Esophagus (tissue), 2 donors: Measurements from ENCODE around the gene ADIPOR2. TPM values are rescaled to one million over a fixed set of nuclear protein-coding genes. Genes with fewer than 3 reads are reported as not detected.

Experiments
- H3K27ac ChIP-seq, 2 donors: one replicate each; pipeline ENCODE4 v1.5.1; 2013; ENCODE audit warnings: low read depth in 2 of 2, mild to moderate bottlenecking in 2 of 2, inconsistent platforms in 1 of 2, low read length in 1 of 2, moderate library complexity in 1 of 2
- H3K27me3 ChIP-seq, 2 donors: one replicate each; pipeline ENCODE4 v1.6.1; 2013; ENCODE audit warnings: low read length in 2 of 2, control low read depth in 1 of 2, mild to moderate bottlenecking in 1 of 2; ENCODE audit not compliant: insufficient read depth in 2 of 2, control insufficient read depth in 1 of 2
- H3K36me3 ChIP-seq, 2 donors: one replicate each; pipeline ENCODE4 v1.6.1; 2013; ENCODE audit warnings: low read length in 1 of 2; ENCODE audit not compliant: control insufficient read depth in 2 of 2, insufficient read depth in 2 of 2
- H3K4me1 ChIP-seq, 2 donors: one replicate each; pipeline ENCODE4 v1.6.1; 2013; ENCODE audit warnings: low read length in 1 of 2; ENCODE audit not compliant: control insufficient read depth in 2 of 2, insufficient read depth in 2 of 2
- H3K4me3 ChIP-seq, 2 donors: one replicate each; pipeline ENCODE4 v1.5.1; 2013; ENCODE audit warnings: low read length in 2 of 2, mild to moderate bottlenecking in 2 of 2, low read depth in 1 of 2, moderate library complexity in 1 of 2
- H3K9me3 ChIP-seq, 2 donors: one replicate each; pipeline ENCODE4 v1.6.1; 2013; ENCODE audit warnings: mild to moderate bottlenecking in 2 of 2, low read depth in 1 of 2, low read length in 1 of 2, moderate library complexity in 1 of 2; ENCODE audit not compliant: control insufficient read depth in 2 of 2, insufficient read depth in 1 of 2
- WGBS, 2 donors: extraction: QIAGEN DNeasy Blood & Tissue Kit; methylation state at CpG; one replicate each; pipeline ENCODE4 v1.1.7; 2013; 5-methylcytosine and 5-hydroxymethylcytosine counted together
- polyA plus RNA-seq, 2 donors: library from polyadenylated mRNA; stranded (reverse); fragments of 200-250 nt; gene quantifications; one replicate each; pipeline ENCODE4 v1.2.3, GENCODE V29; 2013
- donor health status: healthy with polysubstance abuse.
- donor health status: Bipolar disorder and iron deficiency.

ADIPOR2 gene
- polyA plus RNA-seq, 2 donors = 29.9 to 33.7 TPM

DNA sequence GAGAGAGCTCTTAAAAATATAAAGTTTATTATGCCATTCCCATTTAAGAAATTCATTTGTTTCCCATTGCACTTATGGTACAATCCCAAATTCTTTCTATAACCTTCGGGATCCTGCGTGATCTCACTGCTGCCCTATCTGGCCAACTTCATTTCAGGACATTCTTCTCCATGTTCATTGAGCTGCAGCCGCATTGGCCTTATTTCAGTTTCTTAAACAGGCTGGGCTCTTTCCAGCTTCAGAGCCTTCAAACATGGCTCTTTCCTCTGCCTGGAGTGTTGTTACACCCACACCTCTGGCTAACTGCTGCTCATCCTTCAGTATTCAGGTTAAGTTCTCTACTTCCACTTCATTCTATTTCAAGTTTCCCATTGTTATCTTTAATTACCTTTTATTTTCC, 71.0 kb downstream of the ADIPOR2 start:
- H3K36me3 ChIP-seq = peaks cover 0 to 5% of the 10 kb centered on the region in 2 donors
- no peak overlapping the region for H3K4me3 ChIP-seq
- no peaks in the 10 kb centered on the region for H3K4me1 ChIP-seq
- H3K27me3 ChIP-seq = no peaks in the 10 kb centered on the region
- 79 to 87% methylated on average over 3 of the region's 3 CpGs for WGBS, 2 donors
- H3K9me3 ChIP-seq = no peaks in the 10 kb centered on the region
- H3K27ac ChIP-seq = no peak overlapping the region

DNA sequence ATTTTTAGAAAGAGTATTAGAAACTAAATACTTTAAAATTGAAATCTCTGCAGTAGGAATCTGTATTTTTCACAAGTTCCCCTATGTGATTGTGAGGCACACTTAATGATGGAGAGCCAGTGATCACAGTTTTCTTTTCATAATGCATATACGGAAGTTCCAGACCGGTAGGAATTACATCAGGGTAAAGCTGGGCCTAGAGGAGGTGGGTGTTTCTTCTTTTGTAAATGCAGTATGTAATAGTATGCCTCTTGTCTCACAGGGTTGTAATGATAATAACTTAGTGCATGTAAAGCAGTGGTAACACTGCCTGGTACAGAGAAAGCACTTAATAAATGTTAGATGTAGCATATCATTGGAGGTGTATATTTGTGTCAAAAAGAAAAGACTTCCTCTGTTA, 72.3 kb downstream of the ADIPOR2 start:
- 79 to 95% methylated on average over 2 of the region's 2 CpGs for WGBS, 2 donors

GRCh38 chr12:1766110-1766509, 75.2 kb downstream of the ADIPOR2 start:
- Histone ChIP-seq H3K36me3 (no peaks in the 10 kb centered on the region), H3K27ac (no peak overlapping the region), H3K27me3 (no peaks in the 10 kb centered on the region), H3K9me3 (no peaks in the 10 kb centered on the region), H3K4me3 (no peak overlapping the region), H3K4me1 (no peaks in the 10 kb centered on the region)
- WGBS, 2 donors = 73 to 78% methylated on average over 1 of the region's 1 CpG

More for the DNA sequence above, 72.3 kb downstream of the ADIPOR2 start:
- no peaks in the 10 kb centered on the region for H3K36me3 ChIP-seq
- H3K27ac ChIP-seq = no peak overlapping the region
- H3K4me3 ChIP-seq = no peak overlapping the region
- H3K4me1 ChIP-seq = no peaks in the 10 kb centered on the region
- no peaks in the 10 kb centered on the region for H3K27me3 ChIP-seq
- H3K9me3 ChIP-seq = no peaks in the 10 kb centered on the region

- Histone ChIP-seq H3K27ac (no peak overlapping the region), H3K36me3 (no peaks in the 10 kb centered on the region), H3K4me1 (no peaks in the 10 kb centered on the region), H3K27me3 (no peaks in the 10 kb centered on the region), H3K4me3 (no peak overlapping the region), H3K9me3 (no peaks in the 10 kb centered on the region)
- WGBS, 2 donors = 93 to 95% methylated on average over 1 of the region's 1 CpG
Observed at GRCh38 chr12:1767407-1768090, 76.7 kb downstream of the ADIPOR2 start.

- peaks cover 0 to 3% of the 10 kb centered on the region in 2 donors for H3K36me3 ChIP-seq
- H3K27me3 ChIP-seq = no peaks in the 10 kb centered on the region
- no peak overlapping the region for H3K27ac ChIP-seq
- WGBS, 2 donors = 94 to 99% methylated on average over 1 of the region's 1 CpG
- no peaks in the 10 kb centered on the region for H3K9me3 ChIP-seq
- no peak overlapping the region for H3K4me3 ChIP-seq
- H3K4me1 ChIP-seq = no peaks in the 10 kb centered on the region
Observed at GRCh38 chr12:1768615-1769014, 77.7 kb downstream of the ADIPOR2 start.

GRCh38 chr12:1769809-1770494, 79.1 kb downstream of the ADIPOR2 start:
- peaks cover 2 to 3% of the 10 kb centered on the region in 2 donors for H3K36me3 ChIP-seq
- H3K4me1 ChIP-seq = no peaks in the 10 kb centered on the region
- WGBS, 2 donors = 82 to 88% methylated on average over 8 of the region's 8 CpGs
- no peaks in the 10 kb centered on the region for H3K9me3 ChIP-seq
- H3K4me3 ChIP-seq = no peak overlapping the region
- H3K27ac ChIP-seq = no peak overlapping the region
- H3K27me3 ChIP-seq = no peaks in the 10 kb centered on the region

DNA sequence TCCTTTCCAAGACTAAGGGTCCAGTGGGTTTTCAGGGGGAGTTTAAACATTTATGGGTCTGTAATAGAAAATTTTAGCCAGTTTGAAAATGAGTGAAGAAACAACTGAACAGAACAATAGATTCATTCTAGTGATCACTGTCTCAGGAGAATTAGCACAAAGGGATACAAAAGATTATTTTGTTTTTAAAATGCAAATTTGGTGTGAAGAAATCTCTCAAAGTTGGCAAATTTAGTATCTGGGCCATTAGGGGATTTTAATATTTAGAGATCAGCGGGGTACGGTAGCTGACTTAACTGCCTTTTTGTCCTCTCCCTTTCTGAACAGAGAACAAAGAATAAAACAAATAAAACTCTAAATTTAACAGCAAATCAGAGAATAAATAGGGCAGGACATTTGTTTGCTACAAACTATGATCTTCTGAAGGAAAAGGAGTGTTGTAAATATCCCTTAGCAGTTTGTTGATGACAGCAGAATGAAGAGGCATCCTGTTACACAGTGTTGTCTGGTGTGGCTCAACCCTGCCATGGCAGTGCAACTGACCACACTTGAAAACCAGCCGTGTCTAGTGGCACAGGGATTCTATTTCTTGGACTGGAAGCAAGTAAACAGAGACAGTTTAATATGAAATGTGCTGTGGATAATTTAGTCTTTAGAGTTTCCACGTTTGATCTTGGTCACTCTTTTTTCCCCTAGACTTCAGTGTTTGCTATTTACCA, 83.2 kb downstream of the ADIPOR2 start:
- Histone ChIP-seq H3K27ac (no peak overlapping the region), H3K4me1 (no peaks in the 10 kb centered on the region), H3K9me3 (no peaks in the 10 kb centered on the region), H3K36me3 (peaks cover 2 to 3% of the 10 kb centered on the region in 2 donors), H3K4me3 (no peak overlapping the region), H3K27me3 (no peaks in the 10 kb centered on the region)
- WGBS, 2 donors = 85 to 89% methylated on average over 4 of the region's 4 CpGs

DNA sequence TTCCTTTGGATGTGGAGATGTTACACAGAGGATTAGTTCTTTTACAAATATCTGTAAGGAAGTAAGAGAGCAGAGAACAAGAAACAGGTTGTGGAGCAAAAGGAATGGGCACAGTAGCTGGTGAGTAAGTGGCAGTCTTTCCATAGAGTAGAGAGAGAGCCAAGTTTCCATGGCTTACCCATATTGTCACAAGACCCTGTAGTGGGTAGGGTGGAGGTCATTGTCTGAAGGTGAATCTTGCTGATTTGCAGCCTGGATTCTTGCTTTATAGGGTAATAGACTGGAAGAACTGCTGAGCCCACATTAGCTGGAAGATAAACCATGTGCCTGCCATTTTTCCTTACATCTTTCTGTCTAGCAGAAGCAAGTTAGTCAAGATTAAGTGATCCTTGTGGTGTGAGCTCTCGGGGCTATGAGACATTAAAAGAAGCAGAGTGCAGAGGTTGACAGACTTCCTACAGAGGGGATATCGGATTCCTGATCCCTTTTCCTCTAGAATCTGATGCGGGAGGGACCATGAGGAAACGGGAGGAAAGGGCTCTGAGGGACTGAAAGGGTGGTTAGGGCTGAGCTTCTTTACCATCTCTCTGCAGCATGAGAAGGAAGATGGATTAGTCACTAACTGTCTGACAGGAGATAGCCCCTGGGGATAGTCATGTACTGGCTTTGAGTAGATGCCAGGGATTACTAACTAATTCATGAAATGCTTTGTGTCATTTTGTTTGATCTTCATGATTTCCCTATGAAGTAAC, 85.5 kb downstream of the ADIPOR2 start:
- Histone ChIP-seq H3K4me1 (no peaks in the 10 kb centered on the region), H3K36me3 (peaks cover 2 to 3% of the 10 kb centered on the region in 2 donors), H3K9me3 (no peaks in the 10 kb centered on the region), H3K4me3 (no peak overlapping the region), H3K27ac (no peak overlapping the region), H3K27me3 (no peaks in the 10 kb centered on the region)
- 44 to 66% methylated on average over 4 of the region's 4 CpGs for WGBS, 2 donors

GRCh38 chr12:1777798-1778197, 86.9 kb downstream of the ADIPOR2 start:
- WGBS, 2 donors = 95 to 96% methylated on average over 5 of the region's 5 CpGs
- H3K36me3 ChIP-seq = peaks cover 1 to 2% of the 10 kb centered on the region in 2 donors
- no peaks in the 10 kb centered on the region for H3K4me1 ChIP-seq
- no peaks in the 10 kb centered on the region for H3K27me3 ChIP-seq
- H3K9me3 ChIP-seq = no peaks in the 10 kb centered on the region
- no peak overlapping the region for H3K27ac ChIP-seq
- no peak overlapping the region for H3K4me3 ChIP-seq
